DND-41 (cell line): ENCODE results near the gene SLC35F4.

Experiments used
- EZH2 ChIP-seq: IDR thresholded peaks from 3 replicates; pipeline ENCODE4 v1.6.1; 2012; ENCODE audit warnings: borderline replicate concordance, low read depth, mild to moderate bottlenecking, moderate library complexity, low read length, inconsistent platforms; ENCODE audit not compliant: severe bottlenecking
- TF ChIP-seq, protein P1 (sequence below): IDR thresholded peaks from 2 replicates; pipeline ENCODE4 v1.5.1; 2012; ENCODE audit warnings: borderline replicate concordance, low read length, moderate library complexity, mild to moderate bottlenecking; ENCODE audit not compliant: poor library complexity, severe bottlenecking; ENCODE audit errors: extremely low read depth

DNA sequence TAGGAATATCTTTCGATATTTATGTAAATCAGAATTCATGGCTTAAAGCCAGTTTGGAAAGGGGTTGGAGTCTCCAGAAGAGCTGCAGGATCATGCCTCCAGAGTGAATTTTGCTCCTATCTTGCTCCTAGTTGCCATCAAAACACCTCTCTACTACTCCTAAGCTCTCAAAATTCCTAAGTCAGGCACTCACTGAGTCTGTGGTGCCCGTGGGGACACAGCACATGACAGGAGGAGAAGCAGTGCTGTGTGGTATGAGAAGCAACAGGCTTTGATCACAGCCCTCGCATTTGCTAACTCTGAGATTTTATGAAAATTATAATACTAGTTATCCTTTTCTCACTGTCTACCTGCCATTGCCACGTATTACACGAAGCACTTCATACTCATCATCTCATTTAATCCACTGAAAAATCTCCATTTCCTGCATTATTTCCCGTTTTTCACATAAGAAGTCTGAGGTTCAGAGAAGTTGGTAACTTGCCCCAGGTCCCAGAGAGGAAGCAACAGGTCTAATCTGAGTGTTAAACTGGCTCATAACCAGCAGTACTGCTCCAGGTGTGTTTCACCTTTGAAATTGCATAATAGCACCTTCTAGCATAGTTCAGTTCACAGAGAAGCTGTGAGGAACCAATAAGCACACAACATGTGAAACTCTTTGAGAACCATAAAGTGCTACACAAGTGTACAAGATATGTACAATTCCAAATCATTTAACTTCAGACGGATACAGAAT is 33.1 kb upstream of the SLC35F4 start:
- TF ChIP-seq, protein P1, sequence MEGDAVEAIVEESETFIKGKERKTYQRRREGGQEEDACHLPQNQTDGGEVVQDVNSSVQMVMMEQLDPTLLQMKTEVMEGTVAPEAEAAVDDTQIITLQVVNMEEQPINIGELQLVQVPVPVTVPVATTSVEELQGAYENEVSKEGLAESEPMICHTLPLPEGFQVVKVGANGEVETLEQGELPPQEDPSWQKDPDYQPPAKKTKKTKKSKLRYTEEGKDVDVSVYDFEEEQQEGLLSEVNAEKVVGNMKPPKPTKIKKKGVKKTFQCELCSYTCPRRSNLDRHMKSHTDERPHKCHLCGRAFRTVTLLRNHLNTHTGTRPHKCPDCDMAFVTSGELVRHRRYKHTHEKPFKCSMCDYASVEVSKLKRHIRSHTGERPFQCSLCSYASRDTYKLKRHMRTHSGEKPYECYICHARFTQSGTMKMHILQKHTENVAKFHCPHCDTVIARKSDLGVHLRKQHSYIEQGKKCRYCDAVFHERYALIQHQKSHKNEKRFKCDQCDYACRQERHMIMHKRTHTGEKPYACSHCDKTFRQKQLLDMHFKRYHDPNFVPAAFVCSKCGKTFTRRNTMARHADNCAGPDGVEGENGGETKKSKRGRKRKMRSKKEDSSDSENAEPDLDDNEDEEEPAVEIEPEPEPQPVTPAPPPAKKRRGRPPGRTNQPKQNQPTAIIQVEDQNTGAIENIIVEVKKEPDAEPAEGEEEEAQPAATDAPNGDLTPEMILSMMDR: no peak
- no peak for TF ChIP-seq EZH2
